ENCODE measurements around the gene ANKFN1.

ANKFN1 gene

DNA sequence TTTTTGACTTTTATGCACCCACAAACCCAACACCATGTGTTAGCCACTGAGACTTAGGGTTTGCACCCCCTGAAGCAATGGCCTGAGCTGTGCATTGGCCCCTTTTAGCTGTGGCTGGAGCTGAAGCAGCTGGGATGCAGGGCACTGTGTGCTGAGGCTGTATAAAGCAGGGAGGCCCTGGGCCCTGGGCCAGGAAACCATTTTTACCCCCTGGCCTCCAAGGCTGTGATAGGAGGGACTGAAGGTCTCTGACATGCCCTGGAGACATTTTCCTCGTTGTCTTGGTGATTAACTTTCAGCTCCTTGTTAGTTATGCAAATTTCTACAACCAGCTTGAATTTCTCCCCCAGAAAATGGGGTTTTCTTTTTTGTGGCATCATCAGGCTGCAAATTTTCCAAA lies 6.7 kb upstream of the ANKFN1 start:
- DNase-seq (ENCODE audit: low read depth in 2 of 3, low spot score in 1 of 3) = no peak

DNA sequence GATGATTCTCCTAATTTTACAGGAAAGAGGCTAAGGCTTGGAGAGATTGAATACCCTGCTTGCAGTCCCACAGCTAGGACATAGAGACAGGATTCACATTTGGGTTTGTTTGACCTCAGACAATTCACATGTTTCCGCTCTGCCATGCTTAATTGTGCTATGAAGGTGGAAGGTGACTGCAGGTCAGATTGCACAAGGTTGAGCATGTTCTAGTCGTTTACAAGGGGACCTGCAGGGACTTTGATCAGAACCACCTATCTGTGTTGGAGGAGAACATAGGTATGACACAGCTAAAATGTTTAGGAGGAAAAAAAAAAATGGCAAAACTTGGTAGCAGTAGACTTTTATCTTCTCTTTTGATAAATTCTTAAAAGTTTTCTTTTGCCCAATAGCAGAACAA lies 4.9 kb upstream of the ANKFN1 start:
- DNase-seq (ENCODE audit: low read depth in 2 of 3, low spot score in 1 of 3) = no peak

DNA sequence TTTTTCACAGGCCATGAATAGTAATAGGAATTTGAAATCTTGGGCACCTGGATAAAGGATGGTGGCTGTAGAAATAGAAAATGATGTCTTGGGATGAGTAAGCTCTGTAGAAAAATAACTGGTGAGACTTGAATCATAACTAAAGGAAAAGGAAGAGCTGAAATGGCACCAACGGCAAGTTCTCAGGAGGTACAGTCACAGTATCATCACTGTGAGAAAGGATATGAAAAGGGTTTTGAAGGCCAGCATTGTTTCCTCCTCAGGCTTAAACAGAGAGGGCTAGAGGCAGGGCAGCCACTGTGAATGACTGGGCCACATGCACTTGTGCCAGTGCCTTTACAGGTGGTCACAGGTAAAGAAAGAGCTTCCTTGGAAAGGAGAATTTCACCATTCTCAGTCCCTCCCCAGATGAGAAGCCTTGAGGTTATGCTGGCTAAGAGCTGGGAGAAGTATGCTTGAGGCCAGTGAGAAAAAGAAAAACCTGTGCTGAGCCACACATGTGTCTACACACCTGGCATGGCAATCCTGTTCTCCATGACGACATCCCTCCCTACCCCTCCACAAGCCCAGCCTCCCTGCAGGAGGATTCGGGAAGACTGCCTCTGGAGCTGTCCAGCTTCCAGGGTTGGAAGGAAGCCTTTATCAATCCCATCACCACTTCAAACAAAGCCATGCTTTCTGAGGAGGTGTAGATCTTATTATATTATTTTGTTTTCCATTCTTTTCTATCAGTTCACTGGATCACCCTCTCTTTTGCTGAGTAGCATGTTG lies 3.8 kb upstream of the ANKFN1 start:
- no peak for DNase-seq (ENCODE audit: low read depth in 2 of 3, low spot score in 1 of 3)

DNA sequence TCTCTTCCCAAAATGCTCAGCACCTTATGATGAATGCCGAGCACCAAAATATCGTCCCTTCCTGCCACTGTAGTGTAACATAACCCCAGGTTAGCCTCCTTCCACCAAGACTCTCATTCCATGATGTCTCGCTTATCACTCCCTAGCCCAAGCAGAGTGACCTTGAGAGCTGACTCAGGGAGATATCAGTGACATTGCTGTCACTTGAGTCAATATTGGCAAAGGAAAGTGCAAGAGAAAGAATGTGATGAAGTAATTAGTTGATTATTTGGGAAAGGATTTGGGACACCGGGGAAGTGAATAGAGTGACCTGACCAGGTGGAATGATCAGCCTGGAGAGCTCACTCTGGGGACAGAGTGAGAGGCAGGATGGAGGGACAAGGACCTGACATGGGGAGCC lies 2.6 kb upstream of the ANKFN1 start:
- no peak for DNase-seq (ENCODE audit: low read depth in 2 of 3, low spot score in 1 of 3)

DNA sequence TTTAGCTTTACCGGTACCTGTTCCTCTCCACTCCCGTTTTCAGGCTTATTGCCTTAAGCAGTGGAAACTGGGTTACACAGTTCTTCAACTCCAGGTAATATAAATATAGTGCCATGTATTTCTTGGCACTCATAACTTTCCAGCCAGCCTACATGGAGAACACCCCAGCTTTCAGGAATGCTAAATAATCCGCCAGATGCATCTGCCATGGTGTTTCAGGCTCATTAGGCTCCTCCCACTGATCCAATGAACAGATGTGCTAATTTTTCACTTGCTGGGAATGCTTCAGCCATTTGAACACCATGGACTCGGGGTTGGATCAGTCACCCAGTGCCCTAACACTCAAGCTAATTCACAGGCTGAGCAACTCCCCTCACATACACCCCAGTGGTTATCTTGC lies 4.6 kb downstream of the ANKFN1 start:
- no peak for DNase-seq (ENCODE audit: low read depth in 2 of 3, low spot score in 1 of 3)

DNA sequence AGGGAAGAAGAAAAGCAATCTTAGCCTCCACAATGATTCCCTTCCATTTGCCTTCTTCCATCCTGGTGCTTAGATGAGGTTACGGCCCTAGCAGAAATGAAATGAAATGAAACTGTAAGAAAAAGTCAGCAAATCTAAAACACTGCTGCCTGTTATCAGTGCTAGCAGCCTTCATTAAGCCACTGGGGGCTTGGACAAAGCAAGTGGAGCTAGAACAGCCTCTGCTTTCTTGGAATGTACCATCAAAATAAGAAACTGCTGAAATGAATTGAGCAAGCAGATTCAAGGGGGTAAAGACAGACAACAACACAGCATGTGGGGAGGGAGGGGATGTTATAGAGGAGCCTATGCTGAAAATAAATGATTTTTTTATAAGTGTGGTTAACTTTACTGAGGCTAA lies 5.1 kb downstream of the ANKFN1 start:
- no peak for DNase-seq (ENCODE audit: low read depth in 2 of 3, low spot score in 1 of 3)

DNA sequence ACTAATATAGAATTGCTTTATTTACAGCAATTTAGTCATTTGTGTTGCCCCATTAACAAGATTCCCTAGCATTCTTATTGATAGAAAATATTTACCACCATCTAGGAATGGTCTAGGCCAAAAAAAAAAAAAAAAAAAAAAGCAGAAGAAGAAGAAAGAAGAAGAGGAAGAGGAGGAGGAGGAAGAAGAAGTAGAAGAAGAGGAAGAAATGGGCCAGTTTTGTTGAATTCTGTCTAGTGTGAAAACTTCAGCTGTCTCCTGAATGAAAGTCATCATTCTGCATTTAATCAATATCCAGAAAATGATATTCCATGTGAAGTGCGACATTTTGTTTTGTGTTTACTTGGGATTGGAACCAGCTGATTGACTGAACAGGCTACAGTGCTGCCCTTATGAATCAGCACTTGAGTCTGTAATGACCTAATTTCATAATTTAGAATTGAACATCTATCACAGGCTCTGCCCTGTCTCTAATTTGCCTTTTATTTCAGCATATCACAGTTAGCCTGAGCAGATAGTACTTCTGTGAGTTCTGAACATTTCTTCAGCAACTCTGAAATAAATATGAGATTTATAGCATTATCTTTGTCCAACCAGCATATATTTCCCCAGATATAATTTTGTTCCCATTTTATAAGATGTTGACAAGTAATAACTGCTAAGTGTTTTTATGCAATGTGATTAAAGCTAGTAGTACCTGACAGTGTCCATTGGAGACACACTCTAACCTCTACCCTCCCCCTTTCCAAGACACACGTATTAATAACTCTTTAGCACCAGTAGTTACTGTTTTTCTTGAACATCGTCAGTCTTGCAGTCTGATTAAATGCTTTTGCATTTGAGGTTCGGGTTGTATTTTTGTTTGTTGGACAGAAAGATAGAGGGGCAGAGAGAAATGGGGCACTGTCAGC lies 5.9 kb downstream of the ANKFN1 start:
- DNase-seq (ENCODE audit: low read depth in 2 of 3, low spot score in 1 of 3) = no peak

DNA sequence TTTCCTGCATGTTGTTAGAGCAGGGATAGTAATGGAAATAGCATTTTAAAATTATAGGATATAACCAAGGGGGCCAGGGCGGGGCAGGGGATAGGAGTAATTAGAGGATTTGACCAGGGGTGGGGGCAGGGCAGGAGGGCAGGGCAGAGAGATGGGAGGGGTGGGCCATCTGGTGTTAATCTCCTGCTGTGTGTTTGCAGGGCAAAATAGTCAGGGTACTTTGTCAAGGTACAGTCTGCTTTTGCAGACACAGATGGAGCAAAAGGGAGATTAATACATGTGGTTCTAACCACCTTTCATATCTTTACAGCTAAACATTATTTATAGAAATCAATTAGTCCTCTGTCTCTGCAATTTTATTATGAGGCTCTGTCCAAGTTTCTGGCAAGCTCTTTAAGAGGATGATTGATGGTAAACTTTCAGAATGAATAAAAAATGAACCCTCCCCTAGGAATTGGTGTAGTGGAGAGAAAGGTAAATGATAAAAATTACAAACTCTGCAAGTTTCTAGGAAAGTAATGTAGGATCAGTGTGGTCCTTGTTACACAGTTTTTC lies 6.6 kb downstream of the ANKFN1 start:
- DNase-seq (ENCODE audit: low read depth in 2 of 3, low spot score in 1 of 3) = no peak

DNA sequence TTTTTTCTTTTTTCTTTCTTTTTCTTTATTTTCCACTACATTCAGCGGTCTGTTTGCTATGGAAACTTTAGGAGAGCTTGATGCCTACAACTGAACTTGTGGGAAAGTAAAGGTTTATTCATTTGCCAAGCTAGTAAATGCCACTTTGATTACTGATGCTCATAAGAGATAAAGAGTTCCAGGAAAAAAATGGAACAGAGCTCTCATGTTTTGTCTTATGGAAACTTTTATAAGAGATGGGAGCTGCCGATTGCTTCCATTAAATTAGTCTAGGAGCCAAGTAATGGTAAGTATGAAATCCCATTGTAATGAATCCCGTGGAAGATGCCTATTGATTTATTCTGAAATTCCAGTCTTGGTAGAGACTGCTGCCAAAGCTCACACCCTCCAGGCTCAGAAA lies 7.1 kb downstream of the ANKFN1 start:
- DNase-seq (ENCODE audit: low read depth in 2 of 3, low spot score in 1 of 3) = no peak

DNA sequence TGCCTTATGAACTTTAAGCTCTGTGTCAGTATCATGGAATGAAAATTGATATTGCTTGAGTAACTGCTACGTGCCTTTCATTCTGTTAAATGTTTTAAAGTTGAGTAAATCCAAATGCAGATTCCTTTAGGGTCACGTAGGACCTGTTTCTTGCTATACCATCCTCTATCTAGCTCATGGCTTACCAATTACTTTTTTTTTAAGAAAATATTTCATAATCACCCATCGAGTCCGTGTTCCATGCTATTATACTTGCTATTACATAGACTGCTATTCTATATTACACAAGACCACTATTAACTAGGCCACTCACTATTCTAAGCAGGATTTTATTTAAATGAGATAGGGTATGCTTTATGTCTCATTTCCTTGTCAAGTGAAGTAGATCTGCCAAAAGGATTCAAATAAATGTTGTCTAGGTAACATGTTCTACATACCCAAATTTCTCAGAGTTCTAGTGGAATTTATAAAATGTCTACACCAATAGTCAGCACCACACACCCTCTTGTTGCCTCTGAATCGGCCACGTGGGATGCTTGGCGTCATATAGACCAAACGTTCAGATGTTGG lies 11.9 kb downstream of the ANKFN1 start:
- DNase-seq (ENCODE audit: low read depth in 2 of 3, low spot score in 1 of 3) = no peak

DNA sequence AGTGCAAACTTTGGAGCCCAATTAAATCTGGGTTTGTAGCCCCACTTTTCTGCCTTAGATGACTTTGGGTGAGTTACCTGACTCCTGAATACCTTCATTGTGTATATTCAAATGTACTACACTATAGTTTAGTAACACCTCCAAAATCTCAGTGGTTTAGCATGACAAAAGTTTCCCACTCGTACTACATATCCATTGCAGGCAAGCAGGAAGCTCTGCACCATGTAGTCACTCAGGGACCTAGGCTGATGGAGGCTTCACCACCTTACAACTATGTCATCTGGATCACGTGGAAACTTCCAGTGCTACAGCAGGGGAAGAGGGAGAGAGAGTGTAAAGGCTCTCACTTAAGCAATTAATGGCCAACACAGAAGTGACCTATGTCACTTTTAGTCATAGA lies 14.2 kb downstream of the ANKFN1 start:
- DNase-seq (ENCODE audit: low read depth in 2 of 3, low spot score in 1 of 3) = no peak

DNA sequence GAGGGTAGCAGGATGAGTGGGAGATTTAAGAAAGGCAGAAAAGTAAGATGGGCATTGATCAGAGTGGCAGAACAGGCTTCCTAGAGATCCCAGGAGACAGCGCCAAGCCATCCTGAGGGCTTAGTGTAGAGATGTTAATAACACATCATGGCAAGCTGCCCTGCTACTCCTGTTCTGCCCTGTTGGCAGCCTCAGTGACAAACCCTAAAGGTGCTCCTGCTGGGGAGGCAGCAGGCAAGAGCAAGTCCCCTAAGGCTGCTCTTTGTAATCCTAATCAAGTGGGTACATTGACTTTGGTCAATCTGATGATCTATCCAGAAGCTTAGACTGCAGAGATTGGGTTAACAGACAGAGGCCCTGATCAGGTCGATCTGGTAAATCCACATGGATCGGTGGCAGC lies 16.3 kb downstream of the ANKFN1 start:
- DNase-seq (ENCODE audit: low read depth in 2 of 3, low spot score in 1 of 3) = no peak

DNA sequence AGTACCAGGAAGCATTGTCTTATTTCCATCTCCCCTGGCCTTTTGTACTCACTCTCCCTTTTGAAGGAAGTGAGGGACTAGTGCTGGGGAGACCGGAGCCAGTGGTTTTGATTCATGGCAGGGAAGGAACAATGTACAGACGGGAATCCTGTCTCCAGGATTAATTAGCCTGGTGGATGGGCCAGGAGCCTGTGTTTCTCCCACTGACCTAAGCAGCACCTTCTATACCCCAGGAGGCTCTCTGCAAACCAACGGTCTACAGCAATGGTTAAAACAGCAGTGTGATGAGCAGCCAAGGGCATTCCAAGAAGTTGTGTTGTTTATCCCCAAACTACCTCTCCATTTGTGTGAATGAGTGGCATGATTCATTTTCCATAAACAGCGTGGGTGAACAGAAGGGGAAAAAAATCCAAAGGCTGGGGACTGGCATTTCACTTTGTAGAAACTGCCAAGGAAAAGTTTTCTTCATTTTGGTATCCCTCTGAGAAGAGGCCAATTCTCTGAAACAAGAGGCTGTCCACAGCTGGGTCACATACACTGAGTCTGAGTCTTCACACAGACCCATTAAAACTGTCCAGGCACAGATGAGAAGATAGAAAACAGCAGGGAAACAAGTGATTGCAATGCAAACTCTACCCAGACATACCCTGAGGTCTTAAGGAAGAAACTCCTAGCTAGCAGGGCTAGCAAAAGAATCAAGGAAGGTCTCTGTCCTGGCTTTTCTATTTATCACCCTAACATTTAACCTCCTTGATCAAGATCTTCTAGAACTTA lies 18.1 kb downstream of the ANKFN1 start:
- DNase-seq (ENCODE audit: low read depth in 2 of 3, low spot score in 1 of 3) = no peak

DNA sequence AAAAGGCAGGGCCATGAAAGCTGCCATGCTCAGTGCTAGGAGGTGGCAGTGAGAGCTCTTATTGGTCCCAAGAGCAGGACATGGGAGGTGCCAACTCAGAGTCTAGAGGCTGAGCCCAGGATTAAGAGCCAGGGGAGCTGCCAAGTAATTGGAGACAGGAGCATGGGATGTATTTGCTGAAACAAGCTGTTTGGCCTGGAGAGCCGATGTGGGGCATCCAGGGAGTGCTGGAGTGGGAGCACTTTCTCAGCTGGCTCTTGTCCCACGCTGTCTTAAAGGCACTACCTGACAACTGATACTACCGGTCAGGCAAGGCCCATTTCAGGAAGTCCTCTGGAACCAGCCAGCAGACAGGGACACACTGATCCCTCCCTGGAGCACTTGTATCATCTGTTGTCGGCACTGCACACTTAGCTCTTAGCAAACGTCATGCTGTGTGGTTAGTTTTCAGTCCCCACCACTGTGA lies 19.3 kb downstream of the ANKFN1 start:
- no peak for DNase-seq (ENCODE audit: low read depth in 2 of 3, low spot score in 1 of 3)

DNA sequence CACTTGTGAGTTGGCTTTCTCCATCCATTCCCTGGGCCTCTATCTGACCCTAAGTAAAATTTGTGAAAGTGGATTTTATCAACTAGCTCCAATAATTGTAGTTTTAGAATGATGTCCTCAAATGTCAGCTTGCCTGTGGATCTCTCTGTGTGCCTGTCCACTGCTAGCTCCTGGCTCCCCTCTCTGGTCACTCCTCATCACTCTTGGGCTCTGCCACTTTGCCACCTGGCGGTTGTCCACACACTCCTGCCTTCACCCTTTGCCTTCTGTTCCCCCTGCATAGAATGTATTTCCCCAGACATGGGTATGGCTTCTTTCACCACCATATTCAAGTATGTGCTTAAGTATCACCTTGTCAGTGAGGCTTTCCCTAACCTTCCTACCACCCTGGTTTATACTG lies 19.8 kb downstream of the ANKFN1 start:
- DNase-seq (ENCODE audit: low read depth in 2 of 3, low spot score in 1 of 3) = no peak

DNA sequence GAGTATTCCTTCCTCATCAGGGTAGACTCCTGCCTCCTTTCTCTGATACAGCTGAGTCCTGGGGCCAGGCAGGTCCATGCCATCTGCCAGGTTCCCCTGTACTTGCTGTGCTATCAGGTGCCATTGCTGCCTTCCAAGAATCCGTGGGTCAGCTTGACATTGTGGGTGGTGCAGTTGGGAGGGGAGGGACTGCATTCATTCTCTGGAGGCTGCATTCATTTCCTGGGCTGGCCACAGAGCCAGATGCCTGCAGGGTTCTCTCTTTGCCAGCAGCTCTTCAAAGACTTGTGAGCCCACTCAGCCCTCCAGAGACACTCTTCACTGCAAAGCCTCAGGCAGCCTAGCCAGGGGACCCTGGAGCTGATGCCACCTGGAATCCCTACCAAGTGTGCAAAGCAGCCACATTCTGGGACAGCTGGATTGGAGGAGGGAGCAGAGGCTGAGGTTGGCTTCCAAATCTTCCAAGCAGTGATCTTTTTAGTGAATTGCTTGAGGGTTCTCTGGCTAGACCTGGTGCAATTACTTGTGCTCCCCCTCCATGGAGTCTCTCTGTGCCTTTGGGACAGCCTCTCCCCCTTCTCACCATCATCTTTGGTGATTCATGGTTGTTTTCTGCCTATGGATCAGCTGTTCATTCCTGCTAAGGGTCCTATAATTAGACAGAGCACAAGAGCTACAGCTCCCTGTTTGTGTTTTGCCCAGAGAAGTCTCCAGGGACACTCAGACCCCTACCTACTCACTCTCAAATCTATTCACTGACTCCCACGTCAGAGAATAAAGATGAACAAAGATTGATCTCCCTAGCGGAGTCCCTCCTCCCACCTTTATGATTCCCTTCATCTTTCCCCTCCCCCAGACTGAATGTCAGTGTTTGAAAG lies 20.9 kb downstream of the ANKFN1 start:
- no peak for DNase-seq (ENCODE audit: low read depth in 2 of 3, low spot score in 1 of 3)

DNA sequence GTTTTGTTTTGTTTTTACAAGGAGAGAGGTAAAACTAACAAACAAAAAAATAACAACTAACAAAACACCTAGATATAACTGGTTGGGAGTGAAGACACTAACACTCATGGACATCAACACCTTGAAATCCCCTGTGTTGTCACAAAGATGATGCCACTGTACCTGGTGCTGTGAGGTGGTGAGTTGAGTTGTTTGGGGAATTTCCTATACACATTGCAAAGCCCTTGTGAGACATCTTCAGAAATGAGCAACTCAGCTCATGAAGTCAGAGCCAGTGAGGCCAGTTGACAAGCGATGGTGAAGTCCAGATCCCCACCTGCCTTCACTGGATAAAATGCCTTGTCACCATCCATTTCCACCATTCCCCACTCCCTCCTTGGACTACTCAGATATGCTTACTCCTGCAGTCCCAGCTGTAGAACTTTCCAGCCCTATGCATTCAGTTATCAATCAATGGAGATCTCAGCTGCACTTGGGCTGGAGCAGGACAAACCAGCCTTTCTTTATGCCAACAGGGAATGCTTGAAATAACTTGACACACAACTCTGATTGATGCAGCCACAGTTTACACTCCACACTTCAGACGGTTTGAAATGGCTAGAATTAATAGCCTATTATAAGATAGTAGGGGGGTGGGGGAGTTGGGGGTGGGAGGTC lies 22.2 kb downstream of the ANKFN1 start:
- no peak for DNase-seq (ENCODE audit: low read depth in 2 of 3, low spot score in 1 of 3)

DNA sequence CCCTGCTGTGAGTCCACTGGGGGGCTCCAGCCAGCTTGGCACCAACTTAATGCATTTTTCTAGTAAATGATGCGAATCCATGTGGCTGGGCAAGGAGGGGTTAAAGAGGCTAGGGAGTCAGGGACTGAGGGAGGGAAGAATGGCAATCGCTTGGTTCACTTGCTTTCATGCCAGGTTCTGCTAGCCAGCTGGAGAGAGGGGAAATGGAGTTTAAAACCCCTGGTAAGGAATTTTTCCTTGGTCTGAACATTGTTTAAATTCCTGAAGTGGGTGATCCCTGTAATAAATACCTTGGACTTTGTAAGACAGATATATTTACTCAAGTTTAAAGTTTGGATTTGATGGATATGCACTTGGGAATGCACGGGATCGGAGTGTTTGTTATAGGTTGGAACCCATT lies 22.8 kb downstream of the ANKFN1 start:
- no peak for DNase-seq (ENCODE audit: low read depth in 2 of 3, low spot score in 1 of 3)

DNA sequence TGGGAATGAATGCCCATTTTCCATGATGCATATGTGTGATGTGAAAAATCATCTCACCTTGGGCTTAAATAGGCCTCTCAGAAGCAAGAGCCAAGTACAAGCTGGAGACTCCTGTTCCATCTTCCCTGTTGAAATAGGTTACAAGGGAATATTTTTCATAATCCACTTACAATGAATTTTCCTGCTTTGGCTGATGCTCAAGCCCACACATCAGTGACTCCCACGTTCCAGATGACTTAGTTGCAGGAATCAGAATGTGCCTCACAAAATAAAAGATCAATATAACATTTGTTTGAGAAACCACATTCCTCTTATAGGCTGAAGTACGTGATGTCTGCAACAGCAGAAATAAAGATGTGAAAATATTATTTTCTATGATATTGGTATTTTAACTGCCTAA lies 24.1 kb downstream of the ANKFN1 start:
- DNase-seq (ENCODE audit: low read depth in 2 of 3, low spot score in 1 of 3) = no peak

DNA sequence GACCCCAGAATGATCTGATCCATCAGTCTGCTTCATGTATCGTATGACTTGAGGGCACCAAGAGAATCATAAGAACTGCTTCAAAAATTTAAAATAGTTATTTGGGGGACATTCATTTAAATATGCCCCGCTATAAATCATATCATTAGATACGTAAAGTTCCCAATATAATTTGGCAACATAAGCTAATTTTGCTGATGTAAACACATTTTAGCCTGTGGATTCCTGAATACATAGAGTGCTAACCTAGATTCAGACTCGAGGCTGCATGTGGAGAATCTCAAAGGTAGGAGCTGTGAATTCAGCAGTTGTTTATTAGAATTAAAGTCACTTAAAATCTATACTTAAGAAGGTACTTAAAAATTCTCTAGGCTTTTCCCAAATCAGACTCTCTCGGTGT lies 24.9 kb downstream of the ANKFN1 start:
- no peak for DNase-seq (ENCODE audit: low read depth in 2 of 3, low spot score in 1 of 3)
